ENCODE results near the gene GRID1.

The GRID1 gene

GRCh38 chr10:85618841-85619240 is 747.8 kb downstream of the GRID1 start:
- Histone ChIP-seq H2BK120ac (ENCODE audit: low read depth, low read length) (no peak overlapping the region), H3K14ac (ENCODE audit: low read length in 2 of 2) (no peak overlapping the region), H3K27me3 (ENCODE audit: control insufficient read depth in 1 of 2, insufficient read depth in 1 of 2, low read length in 2 of 2) (no peaks in the 10 kb centered on the region)

GRCh38 chr10:85617751-85618546 is 748.6 kb downstream of the GRID1 start:
- H4K91ac ChIP-seq (ENCODE audit: low read length), result no peak overlapping the region
- no peak overlapping the region for H3K4ac ChIP-seq (ENCODE audit: low read depth in 1 of 2, low read length in 2 of 2)
- H2AK5ac ChIP-seq (ENCODE audit: low read length, severe bottlenecking), result no peak overlapping the region
- no peak overlapping the region for H3K14ac ChIP-seq (ENCODE audit: low read length in 2 of 2)
- H3K18ac ChIP-seq (ENCODE audit: low read depth in 1 of 2, low read length in 2 of 2), result no peak overlapping the region
- no peaks in the 10 kb centered on the region for H3K9me3 ChIP-seq (ENCODE audit: control insufficient read depth, low read length)
- WGBS, result 85% methylated on average over 6 of the region's 9 CpGs
- H2BK12ac ChIP-seq (ENCODE audit: low read length in 2 of 2), result no peak overlapping the region
- no peak overlapping the region for H2BK120ac ChIP-seq (ENCODE audit: low read depth, low read length)
- no peak overlapping the region for H3K4me3 ChIP-seq (ENCODE audit: insufficient read depth in 1 of 2, low read depth in 1 of 2, low read length in 2 of 2)
- no peak overlapping the region for H2AFZ ChIP-seq (ENCODE audit: low read depth, low read length)
- no peak for DNase-seq
- no peaks in the 10 kb centered on the region for H3K79me1 ChIP-seq (replicated peaks; ENCODE audit: low read length, poor library complexity, severe bottlenecking)
- H3K36me3 ChIP-seq (ENCODE audit: control insufficient read depth in 1 of 2, insufficient read depth in 2 of 2, low read depth in 1 of 2, low read length in 2 of 2), result no peaks in the 10 kb centered on the region
- H3K9ac ChIP-seq (ENCODE audit: low read length), result no peak overlapping the region
- no peak overlapping the region for H2BK5ac ChIP-seq (ENCODE audit: low read depth, low read length, poor library complexity, severe bottlenecking)
- no peak overlapping the region for H3K27ac ChIP-seq (ENCODE audit: low read length, poor library complexity, severe bottlenecking)
- H3K4me2 ChIP-seq (ENCODE audit: low read length, poor library complexity, severe bottlenecking), result no peak overlapping the region
- no peaks in the 10 kb centered on the region for H3K4me1 ChIP-seq (ENCODE audit: control insufficient read depth, insufficient read depth, low read depth, low read length)
- no peak overlapping the region for H2BK15ac ChIP-seq (ENCODE audit: low read depth, poor library complexity, severe bottlenecking)
- H4K8ac ChIP-seq (ENCODE audit: low read length), result no peak overlapping the region
- no peak overlapping the region for H3K23ac ChIP-seq (ENCODE audit: low read length in 2 of 2)
- H3K27me3 ChIP-seq (ENCODE audit: control insufficient read depth in 1 of 2, insufficient read depth in 1 of 2, low read length in 2 of 2), result no peaks in the 10 kb centered on the region

More at GRCh38 chr10:85618841-85619240, 747.8 kb downstream of the GRID1 start:
- Histone ChIP-seq H3K9me3 (ENCODE audit: control insufficient read depth, low read length) (no peaks in the 10 kb centered on the region), H3K4me2 (ENCODE audit: low read length, poor library complexity, severe bottlenecking) (no peak overlapping the region), H3K4me3 (ENCODE audit: insufficient read depth in 1 of 2, low read depth in 1 of 2, low read length in 2 of 2) (no peak overlapping the region), H3K23ac (ENCODE audit: low read length in 2 of 2) (no peak overlapping the region), H2AK5ac (ENCODE audit: low read length, severe bottlenecking) (no peak overlapping the region), H3K18ac (ENCODE audit: low read depth in 1 of 2, low read length in 2 of 2) (no peak overlapping the region), H3K79me1 (replicated peaks; ENCODE audit: low read length, poor library complexity, severe bottlenecking) (no peaks in the 10 kb centered on the region), H2BK12ac (ENCODE audit: low read length in 2 of 2) (no peak overlapping the region), H2BK5ac (ENCODE audit: low read depth, low read length, poor library complexity, severe bottlenecking) (no peak overlapping the region), H3K27ac (ENCODE audit: low read length, poor library complexity, severe bottlenecking) (no peak overlapping the region), H3K4ac (ENCODE audit: low read depth in 1 of 2, low read length in 2 of 2) (no peak overlapping the region), H3K9ac (ENCODE audit: low read length) (no peak overlapping the region), H4K8ac (ENCODE audit: low read length) (no peak overlapping the region), H2BK15ac (ENCODE audit: low read depth, poor library complexity, severe bottlenecking) (no peak overlapping the region), H3K4me1 (ENCODE audit: control insufficient read depth, insufficient read depth, low read depth, low read length) (no peaks in the 10 kb centered on the region), H3K36me3 (ENCODE audit: control insufficient read depth in 1 of 2, insufficient read depth in 2 of 2, low read depth in 1 of 2, low read length in 2 of 2) (no peaks in the 10 kb centered on the region), H4K91ac (ENCODE audit: low read length) (no peak overlapping the region), H2AFZ (ENCODE audit: low read depth, low read length) (no peak overlapping the region)
- DNase-seq, result no peak
- WGBS, result 88% methylated on average over 3 of the region's 3 CpGs

DNA sequence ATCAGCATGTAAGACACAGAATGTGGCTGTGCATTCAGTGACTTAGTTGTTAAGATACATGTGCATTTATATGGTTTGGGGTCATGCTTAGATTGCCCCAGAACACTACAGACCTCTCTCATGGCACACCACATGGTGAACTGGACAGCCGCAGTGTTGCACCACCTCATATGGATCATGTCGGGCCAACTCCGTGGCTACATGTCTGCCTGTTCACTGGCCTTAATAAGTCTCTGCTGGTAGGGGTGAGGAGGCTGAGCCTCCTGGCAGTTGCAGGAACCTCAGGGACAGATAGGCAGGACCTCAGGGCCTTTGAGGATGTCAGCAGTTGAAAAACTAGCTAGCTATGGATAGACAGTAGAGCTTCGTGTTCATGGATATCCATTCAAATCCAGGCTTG is 751.0 kb downstream of the GRID1 start:
- Histone ChIP-seq H3K4ac (ENCODE audit: low read depth in 1 of 2, low read length in 2 of 2) (no peak overlapping the region), H3K4me3 (ENCODE audit: insufficient read depth in 1 of 2, low read depth in 1 of 2, low read length in 2 of 2) (no peak overlapping the region), H2AK5ac (ENCODE audit: low read length, severe bottlenecking) (no peak overlapping the region), H2BK15ac (ENCODE audit: low read depth, poor library complexity, severe bottlenecking) (no peak overlapping the region), H3K9ac (ENCODE audit: low read length) (no peak overlapping the region), H3K9me3 (ENCODE audit: control insufficient read depth, low read length) (no peaks in the 10 kb centered on the region), H2BK5ac (ENCODE audit: low read depth, low read length, poor library complexity, severe bottlenecking) (no peak overlapping the region), H3K14ac (ENCODE audit: low read length in 2 of 2) (no peak overlapping the region), H3K4me2 (ENCODE audit: low read length, poor library complexity, severe bottlenecking) (no peak overlapping the region), H4K8ac (ENCODE audit: low read length) (no peak overlapping the region), H3K36me3 (ENCODE audit: control insufficient read depth in 1 of 2, insufficient read depth in 2 of 2, low read depth in 1 of 2, low read length in 2 of 2) (no peaks in the 10 kb centered on the region), H3K79me1 (replicated peaks; ENCODE audit: low read length, poor library complexity, severe bottlenecking) (no peaks in the 10 kb centered on the region), H3K27me3 (ENCODE audit: control insufficient read depth in 1 of 2, insufficient read depth in 1 of 2, low read length in 2 of 2) (no peaks in the 10 kb centered on the region), H2BK120ac (ENCODE audit: low read depth, low read length) (no peak overlapping the region), H3K27ac (ENCODE audit: low read length, poor library complexity, severe bottlenecking) (no peak overlapping the region), H3K4me1 (ENCODE audit: control insufficient read depth, insufficient read depth, low read depth, low read length) (no peaks in the 10 kb centered on the region), H4K91ac (ENCODE audit: low read length) (no peak overlapping the region), H3K18ac (ENCODE audit: low read depth in 1 of 2, low read length in 2 of 2) (no peak overlapping the region), H3K23ac (ENCODE audit: low read length in 2 of 2) (no peak overlapping the region), H2BK12ac (ENCODE audit: low read length in 2 of 2) (no peak overlapping the region), H2AFZ (ENCODE audit: low read depth, low read length) (no peak overlapping the region)
- 97% methylated on average over 4 of the region's 4 CpGs for WGBS
- no peak for DNase-seq

DNA sequence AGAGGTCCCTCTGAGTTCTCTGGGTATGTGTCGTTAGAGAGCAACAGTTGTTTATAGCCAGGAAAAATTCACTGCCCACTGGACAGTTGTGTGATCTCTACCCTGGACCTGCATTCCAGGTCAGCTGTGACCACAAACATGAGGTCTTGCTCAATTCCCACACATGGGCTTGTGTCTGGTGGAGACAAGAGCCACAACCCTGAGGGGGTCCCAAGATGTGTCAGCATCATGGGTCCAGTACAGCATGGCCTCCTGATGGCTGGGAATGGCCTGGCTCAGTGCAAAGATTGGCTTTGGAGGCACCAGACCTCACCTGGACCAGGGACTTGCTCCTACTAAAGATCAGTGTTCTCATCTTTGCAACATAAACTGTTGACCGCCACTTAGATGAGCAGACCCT is 751.6 kb downstream of the GRID1 start:
- Histone ChIP-seq H2AK5ac (ENCODE audit: low read length, severe bottlenecking) (no peak overlapping the region), H3K79me1 (replicated peaks; ENCODE audit: low read length, poor library complexity, severe bottlenecking) (no peaks in the 10 kb centered on the region), H4K8ac (ENCODE audit: low read length) (no peak overlapping the region), H3K27ac (ENCODE audit: low read length, poor library complexity, severe bottlenecking) (no peak overlapping the region), H3K23ac (ENCODE audit: low read length in 2 of 2) (no peak overlapping the region), H3K4me1 (ENCODE audit: control insufficient read depth, insufficient read depth, low read depth, low read length) (no peaks in the 10 kb centered on the region), H3K27me3 (ENCODE audit: control insufficient read depth in 1 of 2, insufficient read depth in 1 of 2, low read length in 2 of 2) (no peaks in the 10 kb centered on the region), H3K9me3 (ENCODE audit: control insufficient read depth, low read length) (no peaks in the 10 kb centered on the region), H2BK120ac (ENCODE audit: low read depth, low read length) (no peak overlapping the region), H3K14ac (ENCODE audit: low read length in 2 of 2) (no peak overlapping the region), H3K18ac (ENCODE audit: low read depth in 1 of 2, low read length in 2 of 2) (peak overlapping the region in 1 of 2 experiments; percentile 35), H2BK12ac (ENCODE audit: low read length in 2 of 2) (no peak overlapping the region), H3K4ac (ENCODE audit: low read depth in 1 of 2, low read length in 2 of 2) (no peak overlapping the region), H3K4me3 (ENCODE audit: insufficient read depth in 1 of 2, low read depth in 1 of 2, low read length in 2 of 2) (no peak overlapping the region), H3K4me2 (ENCODE audit: low read length, poor library complexity, severe bottlenecking) (no peak overlapping the region), H3K36me3 (ENCODE audit: control insufficient read depth in 1 of 2, insufficient read depth in 2 of 2, low read depth in 1 of 2, low read length in 2 of 2) (no peaks in the 10 kb centered on the region), H2AFZ (ENCODE audit: low read depth, low read length) (no peak overlapping the region), H2BK15ac (ENCODE audit: low read depth, poor library complexity, severe bottlenecking) (peak overlapping the region; percentile 32), H4K91ac (ENCODE audit: low read length) (no peak overlapping the region), H3K9ac (ENCODE audit: low read length) (no peak overlapping the region), H2BK5ac (ENCODE audit: low read depth, low read length, poor library complexity, severe bottlenecking) (no peak overlapping the region)
- peak; percentile 52 for DNase-seq
- WGBS, result 75% methylated on average over 2 of the region's 2 CpGs

Measured in mesenchymal stem cell (in vitro differentiated cells and primary cell).